Measurements from ENCODE around the gene FAM81A.

DNA sequence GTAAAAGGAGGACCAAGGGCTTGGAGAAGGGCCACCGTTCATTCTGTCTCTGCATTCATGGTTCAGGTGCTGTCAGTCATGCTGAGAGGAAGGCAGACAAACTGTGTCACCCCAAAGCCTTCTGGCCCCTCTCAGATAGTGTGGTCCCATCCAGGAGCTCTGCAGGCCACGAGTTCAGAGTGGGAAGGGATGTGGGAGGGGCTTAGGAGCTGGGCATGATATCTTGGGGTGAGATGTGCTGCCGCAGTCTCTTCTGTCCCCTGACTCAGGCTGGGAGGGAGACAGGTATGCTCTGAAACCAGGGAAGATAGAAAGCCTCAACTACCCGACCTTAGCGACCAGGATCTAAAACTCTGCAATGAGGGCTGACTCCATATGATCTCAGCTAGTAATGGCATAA is 45.7 kb upstream of the FAM81A start:
- TF ChIP-seq, protein P1, sequence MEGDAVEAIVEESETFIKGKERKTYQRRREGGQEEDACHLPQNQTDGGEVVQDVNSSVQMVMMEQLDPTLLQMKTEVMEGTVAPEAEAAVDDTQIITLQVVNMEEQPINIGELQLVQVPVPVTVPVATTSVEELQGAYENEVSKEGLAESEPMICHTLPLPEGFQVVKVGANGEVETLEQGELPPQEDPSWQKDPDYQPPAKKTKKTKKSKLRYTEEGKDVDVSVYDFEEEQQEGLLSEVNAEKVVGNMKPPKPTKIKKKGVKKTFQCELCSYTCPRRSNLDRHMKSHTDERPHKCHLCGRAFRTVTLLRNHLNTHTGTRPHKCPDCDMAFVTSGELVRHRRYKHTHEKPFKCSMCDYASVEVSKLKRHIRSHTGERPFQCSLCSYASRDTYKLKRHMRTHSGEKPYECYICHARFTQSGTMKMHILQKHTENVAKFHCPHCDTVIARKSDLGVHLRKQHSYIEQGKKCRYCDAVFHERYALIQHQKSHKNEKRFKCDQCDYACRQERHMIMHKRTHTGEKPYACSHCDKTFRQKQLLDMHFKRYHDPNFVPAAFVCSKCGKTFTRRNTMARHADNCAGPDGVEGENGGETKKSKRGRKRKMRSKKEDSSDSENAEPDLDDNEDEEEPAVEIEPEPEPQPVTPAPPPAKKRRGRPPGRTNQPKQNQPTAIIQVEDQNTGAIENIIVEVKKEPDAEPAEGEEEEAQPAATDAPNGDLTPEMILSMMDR (IDR thresholded peaks at IDR 0.05): no peak
- TF ChIP-seq POLR2A (IDR thresholded peaks at IDR 0.05) (no peak), POLR2AphosphoS5 (IDR thresholded peaks at IDR 0.05; ENCODE audit: insufficient read depth in 1 of 2, low read depth in 1 of 2) (no peak)
